ENCODE measurements around the gene ERI3.

GRCh38 chr1:44336668-44337067, 18.4 kb downstream of the ERI3 start:
- TF ChIP-seq CTCF (IDR thresholded peaks at IDR 0.05) (no peak), ERG (CRISPR knock-in tag; IDR thresholded peaks at IDR 0.05) (no peak)

Data from WTC11 (cell line).